A549 (cell line): ENCODE data around the gene MAP3K8. TPM values are rescaled to one million over a fixed set of nuclear protein-coding genes. Genes with fewer than 3 reads are reported as not detected.

Experiments used
- ATAC-seq, 2 experiments: fragments of 200-7000 bp in 1 of 2; fragments of >200 bp in 1 of 2; cut with Nextera tagmentation in 1 of 2; cut with Tn5 transposase in 1 of 2; 3 replicates each; pipeline versions ENCODE4 v1.8.0 to v1.9.1; 2018 to 2020; ENCODE audit warnings: mild to moderate bottlenecking in 1 of 2, moderate library complexity in 1 of 2
- CTCF ChIA-PET: fragments of 300-600 bp; sonication (Branson Sonifier 250); formaldehyde crosslinking; extraction: SDS; loops from one replicate; lab custom pipeline; 2021; ENCODE audit warnings: antibody characterized with exemption, inconsistent platforms; lab: Yijun Ruan, JAX
- POLR2A ChIA-PET: fragments of 350-600 bp; formaldehyde crosslinking; extraction: SDS; loops from one replicate; lab custom pipeline; 2021; ENCODE audit warnings: antibody characterized with exemption, inconsistent platforms; lab: Yijun Ruan, JAX
- DNase-seq, 2 experiments: peaks; one replicate each; pipeline versions ENCODE4 v3.0.0 to v3.0.0-alpha.2; 2011 to 2016; ENCODE audit warnings: low read depth in 1 of 2, low spot score in 1 of 2
- FAIRE-seq: peaks from 2 replicates; lab custom pipeline; 2011; peaks lifted over from hg19 to GRCh38; lab: Jason Lieb, UNC
- H3K27ac ChIP-seq, 2 experiments: fragments of >200 bp; sonication (Bioruptor Twin); formaldehyde crosslinking; 3 replicates each; pipeline ENCODE4 v1.5.1; 2016 to 2017
- H3K4me1 ChIP-seq: fragments of >200 bp; sonication (Bioruptor Twin); formaldehyde crosslinking; 3 replicates; pipeline ENCODE4 v1.6.1; 2016
- H3K4me2 ChIP-seq: fragments of >200 bp; sonication (Bioruptor Twin); formaldehyde crosslinking; 3 replicates; pipeline ENCODE4 v1.6.1; 2016
- H3K4me3 ChIP-seq: fragments of >200 bp; sonication (Bioruptor Twin); formaldehyde crosslinking; 3 replicates; pipeline ENCODE4 v1.5.1; 2016
- H3K9me3 ChIP-seq: fragments of >200 bp; sonication (Bioruptor Twin); formaldehyde crosslinking; 3 replicates; pipeline ENCODE4 v1.6.1; 2016
- CBX8 ChIP-seq: fragments of 200-600 bp; sonication (generic); IDR thresholded peaks from 2 replicates; pipeline ENCODE4 v1.6.1; 2016
- CEBPB ChIP-seq, 2 experiments: fragments of >200 bp in 1 of 2; sonication (Bioruptor Twin) in 1 of 2; formaldehyde crosslinking in 1 of 2; IDR thresholded peaks; 2 replicates each; pipeline ENCODE4 v1.6.1; 2012 to 2016
- CHD4 ChIP-seq: fragments of 200-600 bp; sonication (generic); IDR thresholded peaks from 2 replicates; pipeline ENCODE4 v1.6.1; 2016; ENCODE audit warnings: antibody characterized with exemption, mild to moderate bottlenecking, borderline replicate concordance
- EHF ChIP-seq: fragments of 250-450 bp; sonication (Bioruptor Pico); IDR thresholded peaks from 2 replicates; pipeline ENCODE4 v1.5.0; 2020; ENCODE audit warnings: mild to moderate bottlenecking
- EHMT2 ChIP-seq: fragments of 200-600 bp; sonication (generic); IDR thresholded peaks from 2 replicates; pipeline ENCODE4 v1.6.1; 2016; ENCODE audit warnings: antibody characterized with exemption, low read depth, mild to moderate bottlenecking, moderate library complexity
- GATA3 ChIP-seq: IDR thresholded peaks from 2 replicates; pipeline ENCODE4 v1.6.1; 2012; ENCODE audit warnings: borderline replicate concordance
- HEYL ChIP-seq: fragments of 250-450 bp; sonication (Bioruptor Pico); IDR thresholded peaks from 2 replicates; pipeline ENCODE4 v1.8.0; 2021; ENCODE audit warnings: mild to moderate bottlenecking, moderate library complexity
- HOXA7 ChIP-seq: fragments of 250-450 bp; sonication (Bioruptor Pico); IDR thresholded peaks from 2 replicates; pipeline ENCODE4 v1.5.0; 2020; ENCODE audit warnings: mild to moderate bottlenecking, moderate library complexity
- HOXB13 ChIP-seq: fragments of 250-450 bp; sonication (Bioruptor Pico); IDR thresholded peaks from 2 replicates; pipeline ENCODE4 v1.5.0; 2020; ENCODE audit warnings: low read depth, mild to moderate bottlenecking, moderate library complexity
- HOXB5 ChIP-seq: fragments of 250-450 bp; sonication (Bioruptor Pico); IDR thresholded peaks from 2 replicates; pipeline ENCODE4 v1.5.0; 2020; ENCODE audit warnings: mild to moderate bottlenecking, moderate library complexity
- KDM1A ChIP-seq: fragments of 200-600 bp; sonication (generic); IDR thresholded peaks from 2 replicates; pipeline ENCODE4 v1.6.1; 2016; ENCODE audit warnings: low read depth, mild to moderate bottlenecking
- MAFK ChIP-seq: fragments of 450-650 bp; IDR thresholded peaks from 2 replicates; pipeline ENCODE4 v1.6.1; 2014; ENCODE audit not compliant: partially characterized antibody
- MAZ ChIP-seq: fragments of 150-350 bp; IDR thresholded peaks from 2 replicates; pipeline ENCODE4 v1.6.1; 2014; ENCODE audit warnings: antibody characterized with exemption, low read depth, low read length, borderline replicate concordance
- NFE2L2 ChIP-seq: fragments of 150-350 bp; conservative IDR thresholded peaks from 2 replicates; pipeline ENCODE4 v1.6.1; 2014; ENCODE audit warnings: low read length
- NR3C1 ChIP-seq: fragments of >200 bp; sonication (Bioruptor Twin); formaldehyde crosslinking; IDR thresholded peaks from 3 replicates; pipeline ENCODE4 v1.6.1; 2017
- PHF8 ChIP-seq: fragments of 200-600 bp; sonication (generic); IDR thresholded peaks from 2 replicates; pipeline ENCODE4 v1.6.1; 2016; ENCODE audit warnings: low read depth, mild to moderate bottlenecking, antibody characterized with exemption, moderate library complexity, borderline replicate concordance
- POLR2A ChIP-seq: IDR thresholded peaks from 2 replicates; pipeline ENCODE4 v1.6.1; 2012; ENCODE audit warnings: mild to moderate bottlenecking, low read length
- POLR2AphosphoS2 ChIP-seq: conservative IDR thresholded peaks from 2 replicates; pipeline ENCODE4 v1.6.1; 2012; ENCODE audit warnings: low read length, improper control_type of control experiment, inconsistent platforms
- RAD21 ChIP-seq, 2 experiments: fragments of >200 bp in 1 of 2; sonication (Bioruptor Twin) in 1 of 2; formaldehyde crosslinking in 1 of 2; IDR thresholded peaks in 1 of 2; conservative IDR thresholded peaks in 1 of 2; 2 replicates in 1 of 2; 3 replicates in 1 of 2; pipeline ENCODE4 v1.6.1; 2012 to 2018; ENCODE audit warnings: inconsistent platforms in 1 of 2
- RFX5 ChIP-seq: fragments of 450-650 bp; IDR thresholded peaks from 2 replicates; pipeline ENCODE4 v1.7.1; 2014; ENCODE audit warnings: antibody characterized with exemption, mild to moderate bottlenecking, moderate library complexity
- SMC3 ChIP-seq: fragments of >200 bp; sonication (Bioruptor Twin); formaldehyde crosslinking; IDR thresholded peaks from 3 replicates; pipeline ENCODE4 v1.6.1; 2018; ENCODE audit warnings: inconsistent platforms
- SREBF2 ChIP-seq: fragments of 450-650 bp; IDR thresholded peaks from 2 replicates; pipeline ENCODE4 v1.6.1; 2014; ENCODE audit warnings: mild to moderate bottlenecking, moderate library complexity
- ZSCAN20 ChIP-seq: fragments of 250-450 bp; sonication (Bioruptor Pico); IDR thresholded peaks from 2 replicates; pipeline ENCODE4 v1.8.0; 2022; ENCODE audit warnings: mild to moderate bottlenecking, moderate library complexity
- WGBS: methylation state at CpG from one replicate; pipeline ENCODE4 v1.1.6; 2017; ENCODE audit errors: missing lambda C conversion rate; 5-methylcytosine and 5-hydroxymethylcytosine counted together
- polyA plus RNA-seq, 4 experiments: library from polyadenylated mRNA; depleted of rRNA in 3 of 4; stranded (reverse); fragments of >200 nt; fragmentation: RNase III in 1 of 4; extraction: RNeasy Plus Mini Kit Qiagen cat#74134 plus additional on column Dnase treatment in 1 of 4; gene quantifications; 2 replicates in 3 of 4; 3 replicates in 1 of 4; pipeline ENCODE4 v1.2.3, GENCODE V29; 2011 to 2017
- TF ChIP-seq, protein P1 (sequence below): fragments of 250-450 bp; sonication (Bioruptor Pico); IDR thresholded peaks from 2 replicates; pipeline ENCODE4 v1.5.0; 2021; ENCODE audit warnings: mild to moderate bottlenecking, moderate library complexity, borderline replicate concordance
- TF ChIP-seq, protein P2 (sequence below): IDR thresholded peaks from 2 replicates; pipeline ENCODE4 v1.6.1; 2012; ENCODE audit warnings: low read depth, borderline replicate concordance
- TF ChIP-seq, protein P3 (sequence below): fragments of 450-650 bp; IDR thresholded peaks from 2 replicates; pipeline ENCODE4 v1.6.1; 2014; ENCODE audit warnings: antibody characterized with exemption
- TF ChIP-seq, protein P4 (sequence below): fragments of 200-600 bp; sonication (generic); IDR thresholded peaks from 2 replicates; pipeline ENCODE4 v1.6.1; 2016; ENCODE audit warnings: antibody characterized with exemption, mild to moderate bottlenecking, moderate library complexity

Gene MAP3K8
- polyA plus RNA-seq, 2 of the 4 experiments (the other 2 are of a cell fraction), result 26.4 to 50.8 TPM

DNA sequence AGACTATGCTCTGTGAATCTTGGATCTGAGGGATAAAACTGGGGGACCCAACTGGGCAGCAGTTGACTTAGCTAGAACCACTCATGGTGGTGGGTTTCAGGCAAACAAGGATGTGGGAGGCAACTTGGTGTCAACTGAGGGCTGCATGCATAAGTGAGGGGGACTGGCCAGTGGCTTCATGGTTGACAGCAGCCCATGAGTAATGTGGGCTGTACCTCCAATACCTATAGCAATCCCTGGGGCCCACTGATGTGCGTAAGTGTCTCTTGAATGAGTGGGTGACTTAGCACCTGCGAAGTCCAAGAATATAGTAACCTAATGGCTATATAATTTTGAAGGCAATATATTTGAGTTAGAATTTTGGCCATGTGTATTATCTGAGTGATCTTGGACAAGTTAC, 13.7 kb upstream of the MAP3K8 start:
- no peak overlapping the region for H3K4me2 ChIP-seq
- peaks cover 53% of the 10 kb centered on the region for H3K4me1 ChIP-seq
- CTCF ChIA-PET, result interaction anchor here (0.7 to 2.3 kb wide), 6 partner anchors 11 to 171 kb away, joined by 3 to 13 read pairs (median 3); partner anchors contain the start of gene MAP3K8
- FAIRE-seq (no peak), ATAC-seq (no peak), DNase-seq (no peak)
- 100% methylated on average over 2 of the region's 2 CpGs for WGBS
- TF ChIP-seq KDM1A, result no peak
- no peak for TF ChIP-seq MAZ
- no peak for TF ChIP-seq HOXA7
- no peak for TF ChIP-seq RAD21 (conservative IDR thresholded peaks at IDR 0.05 in 1 of 2, IDR thresholded peaks at IDR 0.05 in 1 of 2)
- no peak for TF ChIP-seq POLR2A
- TF ChIP-seq PHF8, result no peak
- no peak for TF ChIP-seq MAFK
- no peak for TF ChIP-seq EHMT2
- TF ChIP-seq, protein P1, sequence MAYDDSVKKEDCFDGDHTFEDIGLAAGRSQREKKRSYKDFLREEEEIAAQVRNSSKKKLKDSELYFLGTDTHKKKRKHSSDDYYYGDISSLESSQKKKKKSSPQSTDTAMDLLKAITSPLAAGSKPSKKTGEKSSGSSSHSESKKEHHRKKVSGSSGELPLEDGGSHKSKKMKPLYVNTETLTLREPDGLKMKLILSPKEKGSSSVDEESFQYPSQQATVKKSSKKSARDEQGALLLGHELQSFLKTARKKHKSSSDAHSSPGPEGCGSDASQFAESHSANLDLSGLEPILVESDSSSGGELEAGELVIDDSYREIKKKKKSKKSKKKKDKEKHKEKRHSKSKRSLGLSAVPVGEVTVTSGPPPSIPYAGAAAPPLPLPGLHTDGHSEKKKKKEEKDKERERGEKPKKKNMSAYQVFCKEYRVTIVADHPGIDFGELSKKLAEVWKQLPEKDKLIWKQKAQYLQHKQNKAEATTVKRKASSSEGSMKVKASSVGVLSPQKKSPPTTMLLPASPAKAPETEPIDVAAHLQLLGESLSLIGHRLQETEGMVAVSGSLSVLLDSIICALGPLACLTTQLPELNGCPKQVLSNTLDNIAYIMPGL, result no peak
- TF ChIP-seq, protein P2, sequence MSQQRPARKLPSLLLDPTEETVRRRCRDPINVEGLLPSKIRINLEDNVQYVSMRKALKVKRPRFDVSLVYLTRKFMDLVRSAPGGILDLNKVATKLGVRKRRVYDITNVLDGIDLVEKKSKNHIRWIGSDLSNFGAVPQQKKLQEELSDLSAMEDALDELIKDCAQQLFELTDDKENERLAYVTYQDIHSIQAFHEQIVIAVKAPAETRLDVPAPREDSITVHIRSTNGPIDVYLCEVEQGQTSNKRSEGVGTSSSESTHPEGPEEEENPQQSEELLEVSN, result no peak
- TF ChIP-seq, protein P3, sequence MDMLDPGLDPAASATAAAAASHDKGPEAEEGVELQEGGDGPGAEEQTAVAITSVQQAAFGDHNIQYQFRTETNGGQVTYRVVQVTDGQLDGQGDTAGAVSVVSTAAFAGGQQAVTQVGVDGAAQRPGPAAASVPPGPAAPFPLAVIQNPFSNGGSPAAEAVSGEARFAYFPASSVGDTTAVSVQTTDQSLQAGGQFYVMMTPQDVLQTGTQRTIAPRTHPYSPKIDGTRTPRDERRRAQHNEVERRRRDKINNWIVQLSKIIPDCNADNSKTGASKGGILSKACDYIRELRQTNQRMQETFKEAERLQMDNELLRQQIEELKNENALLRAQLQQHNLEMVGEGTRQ, result no peak
- peak overlapping the region; percentile 34 to 68; a peak in 4 of 6 replicates for H3K27ac ChIP-seq
- POLR2A ChIA-PET, result interaction anchor here (6.0 kb wide), 1 partner anchor 14 kb away, joined by 117 read pairs; the partner anchor contains the start of gene MAP3K8
- H3K4me3 ChIP-seq, result no peak overlapping the region
- H3K9me3 ChIP-seq, result no peaks in the 10 kb centered on the region

DNA sequence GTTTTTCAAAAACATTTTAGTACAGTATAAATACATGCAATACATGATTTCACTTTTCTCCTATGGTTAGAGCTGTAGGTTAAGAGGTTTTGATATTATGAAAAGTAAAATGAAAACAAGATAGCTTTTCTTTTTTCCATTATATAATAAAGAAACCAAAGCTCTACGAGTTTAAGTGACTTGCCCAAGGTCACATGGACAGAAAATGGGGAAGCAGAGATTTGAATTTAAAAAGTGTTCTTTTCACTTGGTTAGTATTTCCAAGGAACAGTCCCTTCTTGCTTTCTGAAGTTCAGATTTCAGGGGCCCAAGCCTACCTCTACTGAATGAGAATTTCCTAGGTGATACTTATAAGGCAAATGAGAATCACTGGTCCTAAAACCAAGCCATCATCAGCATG, 13.2 kb upstream of the MAP3K8 start:
- Histone ChIP-seq H3K4me2 (no peak overlapping the region), H3K27ac (peak overlapping the region in 1 of 2 experiments; percentile 90; a peak in 4 of 6 replicates), H3K9me3 (no peaks in the 10 kb centered on the region), H3K4me1 (peaks cover 53% of the 10 kb centered on the region), H3K4me3 (no peak overlapping the region)
- TF ChIP-seq NR3C1 (no peak), EHMT2 (no peak), CEBPB (IDR thresholded peaks at IDR 0.05) (no peak), HOXB5 (CRISPR knock-in tag) (no peak), POLR2AphosphoS2 (no peak)
- no peak for FAIRE-seq
- WGBS, result 78% methylated on average over 1 of the region's 1 CpG
- no peak for ATAC-seq
- ChIA-PET POLR2A (interaction anchor here (6.0 kb wide), 1 partner anchor 13 kb away, joined by 117 read pairs; the partner anchor contains the start of gene MAP3K8), CTCF (interaction anchor here (0.7 to 2.3 kb wide), 4 partner anchors 10 to 171 kb away, joined by 3 to 13 read pairs (median 3); partner anchors contain the start of gene MAP3K8)
- DNase-seq, result no peak

DNA sequence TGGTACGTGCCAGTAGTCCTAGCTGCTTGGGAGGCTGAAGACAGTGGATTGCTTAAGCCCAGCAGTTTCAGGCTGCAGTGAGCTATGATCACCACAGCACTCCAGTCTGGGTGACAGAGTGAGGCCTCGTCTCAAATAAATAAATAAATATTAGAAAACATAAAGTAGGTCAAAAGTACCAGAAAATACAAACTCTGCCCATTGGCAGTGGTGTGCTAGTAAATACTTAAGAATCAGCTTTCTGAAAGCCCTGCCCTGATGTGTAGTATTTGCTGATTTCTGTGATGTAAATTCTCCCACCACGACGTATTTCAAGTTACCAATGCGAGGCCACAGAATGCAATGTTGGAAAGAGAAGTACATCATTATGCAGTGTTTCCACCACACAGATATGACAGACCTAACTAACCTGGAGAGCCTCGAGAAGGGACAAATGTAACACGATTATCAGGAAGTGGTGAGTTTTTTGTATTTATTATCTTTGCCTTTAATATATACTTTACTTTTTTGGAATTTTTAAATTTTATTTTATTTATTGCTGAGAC, 11.8 kb upstream of the MAP3K8 start:
- FAIRE-seq (no peak), DNase-seq (no peak), ATAC-seq (no peak)
- Histone ChIP-seq H3K4me3 (no peak overlapping the region), H3K27ac (peak overlapping the region; percentile 90 to 94), H3K4me1 (peaks cover 51% of the 10 kb centered on the region), H3K4me2 (peak overlapping the region; percentile 84), H3K9me3 (no peaks in the 10 kb centered on the region)
- ChIA-PET POLR2A (interaction anchor here (1.1 to 6.0 kb wide), 3 partner anchors 12 to 162 kb away, joined by 4 to 117 read pairs (median 19); partner anchors contain the start of gene MAP3K8), CTCF (interaction anchor here (0.7 to 2.8 kb wide), 9 partner anchors 8 to 169 kb away, joined by 3 to 18 read pairs (median 8); partner anchors contain the start of gene MAP3K8)
- WGBS, result 89% methylated on average over 7 of the region's 7 CpGs
- TF ChIP-seq, protein P3, result no peak
- TF ChIP-seq EHF (no peak), SREBF2 (no peak), CBX8 (no peak), GATA3 (no peak), RFX5 (no peak), POLR2A (no peak), CHD4 (no peak), NFE2L2 (no peak), HOXB13 (no peak), SMC3 (no peak), HEYL (CRISPR knock-in tag) (no peak), ZSCAN20 (CRISPR knock-in tag) (no peak), PHF8 (no peak)
- TF ChIP-seq, protein P4, sequence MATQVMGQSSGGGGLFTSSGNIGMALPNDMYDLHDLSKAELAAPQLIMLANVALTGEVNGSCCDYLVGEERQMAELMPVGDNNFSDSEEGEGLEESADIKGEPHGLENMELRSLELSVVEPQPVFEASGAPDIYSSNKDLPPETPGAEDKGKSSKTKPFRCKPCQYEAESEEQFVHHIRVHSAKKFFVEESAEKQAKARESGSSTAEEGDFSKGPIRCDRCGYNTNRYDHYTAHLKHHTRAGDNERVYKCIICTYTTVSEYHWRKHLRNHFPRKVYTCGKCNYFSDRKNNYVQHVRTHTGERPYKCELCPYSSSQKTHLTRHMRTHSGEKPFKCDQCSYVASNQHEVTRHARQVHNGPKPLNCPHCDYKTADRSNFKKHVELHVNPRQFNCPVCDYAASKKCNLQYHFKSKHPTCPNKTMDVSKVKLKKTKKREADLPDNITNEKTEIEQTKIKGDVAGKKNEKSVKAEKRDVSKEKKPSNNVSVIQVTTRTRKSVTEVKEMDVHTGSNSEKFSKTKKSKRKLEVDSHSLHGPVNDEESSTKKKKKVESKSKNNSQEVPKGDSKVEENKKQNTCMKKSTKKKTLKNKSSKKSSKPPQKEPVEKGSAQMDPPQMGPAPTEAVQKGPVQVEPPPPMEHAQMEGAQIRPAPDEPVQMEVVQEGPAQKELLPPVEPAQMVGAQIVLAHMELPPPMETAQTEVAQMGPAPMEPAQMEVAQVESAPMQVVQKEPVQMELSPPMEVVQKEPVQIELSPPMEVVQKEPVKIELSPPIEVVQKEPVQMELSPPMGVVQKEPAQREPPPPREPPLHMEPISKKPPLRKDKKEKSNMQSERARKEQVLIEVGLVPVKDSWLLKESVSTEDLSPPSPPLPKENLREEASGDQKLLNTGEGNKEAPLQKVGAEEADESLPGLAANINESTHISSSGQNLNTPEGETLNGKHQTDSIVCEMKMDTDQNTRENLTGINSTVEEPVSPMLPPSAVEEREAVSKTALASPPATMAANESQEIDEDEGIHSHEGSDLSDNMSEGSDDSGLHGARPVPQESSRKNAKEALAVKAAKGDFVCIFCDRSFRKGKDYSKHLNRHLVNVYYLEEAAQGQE, result no peak
